ENCODE results near the gene REXO4. TPM values are rescaled to one million over a fixed set of nuclear protein-coding genes. Genes with fewer than 3 reads are reported as not detected.

Gene REXO4
- total and polyA plus RNA-seq, 9 of the 15 experiments (the other 6 are each of a cell fraction or from before 2014, with no cell fraction given) = 3.4 to 72.9 (median 31.1) TPM

GRCh38 chr9:133389025-133389557 lies 28.7 kb downstream of the REXO4 start:
- no peaks in the 10 kb centered on the region for H3K9me1 ChIP-seq (ENCODE audit: control insufficient read depth, insufficient read depth, low read length)
- intact Hi-C loops (cut with micrococcal nuclease) = no loop called here
- peaks cover 29 to 59% of the 10 kb centered on the region in 2 experiments; a peak in 4 of 5 replicates for H3K27me3 ChIP-seq (ENCODE audit: control insufficient read depth in 2 of 2, insufficient read depth in 2 of 2, low read length in 2 of 2)
- no peaks in the 10 kb centered on the region for H3K9me3 ChIP-seq (replicated peaks; ENCODE audit: control insufficient read depth, insufficient read depth, low read depth, low read length)
- in situ Hi-C loops (cut with MboI) = no loop called here
- no peak overlapping the region for H3K9ac ChIP-seq (ENCODE audit: insufficient read depth in 1 of 2, low read depth in 2 of 2, low read length in 2 of 2)
- TF ChIP-seq, protein P1, sequence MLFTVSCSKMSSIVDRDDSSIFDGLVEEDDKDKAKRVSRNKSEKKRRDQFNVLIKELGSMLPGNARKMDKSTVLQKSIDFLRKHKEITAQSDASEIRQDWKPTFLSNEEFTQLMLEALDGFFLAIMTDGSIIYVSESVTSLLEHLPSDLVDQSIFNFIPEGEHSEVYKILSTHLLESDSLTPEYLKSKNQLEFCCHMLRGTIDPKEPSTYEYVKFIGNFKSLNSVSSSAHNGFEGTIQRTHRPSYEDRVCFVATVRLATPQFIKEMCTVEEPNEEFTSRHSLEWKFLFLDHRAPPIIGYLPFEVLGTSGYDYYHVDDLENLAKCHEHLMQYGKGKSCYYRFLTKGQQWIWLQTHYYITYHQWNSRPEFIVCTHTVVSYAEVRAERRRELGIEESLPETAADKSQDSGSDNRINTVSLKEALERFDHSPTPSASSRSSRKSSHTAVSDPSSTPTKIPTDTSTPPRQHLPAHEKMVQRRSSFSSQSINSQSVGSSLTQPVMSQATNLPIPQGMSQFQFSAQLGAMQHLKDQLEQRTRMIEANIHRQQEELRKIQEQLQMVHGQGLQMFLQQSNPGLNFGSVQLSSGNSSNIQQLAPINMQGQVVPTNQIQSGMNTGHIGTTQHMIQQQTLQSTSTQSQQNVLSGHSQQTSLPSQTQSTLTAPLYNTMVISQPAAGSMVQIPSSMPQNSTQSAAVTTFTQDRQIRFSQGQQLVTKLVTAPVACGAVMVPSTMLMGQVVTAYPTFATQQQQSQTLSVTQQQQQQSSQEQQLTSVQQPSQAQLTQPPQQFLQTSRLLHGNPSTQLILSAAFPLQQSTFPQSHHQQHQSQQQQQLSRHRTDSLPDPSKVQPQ (CRISPR knock-in tag; IDR thresholded peaks at IDR 0.05; ENCODE audit: borderline replicate concordance) = no peak
- no peak for TF ChIP-seq RBM17 (IDR thresholded peaks at IDR 0.05; ENCODE audit: borderline replicate concordance, low read depth, low read length)
- BruUV-seq (replicated peaks) = no TSS peak
- H3K4me1 ChIP-seq (replicated peaks in 1 of 2; ENCODE audit: control insufficient read depth in 2 of 2, insufficient read depth in 2 of 2, low read length in 2 of 2) = peaks cover 0 to 17% of the 10 kb centered on the region in 2 experiments; a peak in 2 of 5 replicates
- H3K79me2 ChIP-seq (ENCODE audit: control insufficient read depth, insufficient read depth, low read length) = no peaks in the 10 kb centered on the region
- WGBS (ENCODE audit: insufficient coverage, low coverage, missing lambda C conversion rate) = 29% methylated on average over 12 of the region's 12 CpGs
- H3K4me3 ChIP-seq = no peak overlapping the region
- ChIA-PET POLR2A (interaction anchor here (0.6 to 1.3 kb wide), 2 partner anchors 12 kb away, joined by 3 read pairs; no protein-coding TSS in a partner anchor), CTCF (ENCODE audit: low intra/inter-chr PET ratio) (no interaction called here)
- no peaks in the 10 kb centered on the region for H3K36me3 ChIP-seq (ENCODE audit: control insufficient read depth, insufficient read depth, low read length)
- no peak for ATAC-seq
- no peak overlapping the region for H3K27ac ChIP-seq (ENCODE audit: extremely low read depth, low read depth, low read length)
- DNase-seq (ENCODE audit: extremely low read depth in 1 of 4, low spot score in 3 of 4) = no peak
- H4K20me1 ChIP-seq (replicated peaks; ENCODE audit: control insufficient read depth, insufficient read depth, low read length) = no peaks in the 10 kb centered on the region; the same call in 1 of the 2 replicates
- H3K4me2 ChIP-seq (ENCODE audit: insufficient read depth, low read length) = no peak overlapping the region
- FAIRE-seq = no peak
- H2AFZ ChIP-seq (ENCODE audit: low read depth, low read length) = no peak overlapping the region
